Measurements from ENCODE around the gene RPTOR.

DNA sequence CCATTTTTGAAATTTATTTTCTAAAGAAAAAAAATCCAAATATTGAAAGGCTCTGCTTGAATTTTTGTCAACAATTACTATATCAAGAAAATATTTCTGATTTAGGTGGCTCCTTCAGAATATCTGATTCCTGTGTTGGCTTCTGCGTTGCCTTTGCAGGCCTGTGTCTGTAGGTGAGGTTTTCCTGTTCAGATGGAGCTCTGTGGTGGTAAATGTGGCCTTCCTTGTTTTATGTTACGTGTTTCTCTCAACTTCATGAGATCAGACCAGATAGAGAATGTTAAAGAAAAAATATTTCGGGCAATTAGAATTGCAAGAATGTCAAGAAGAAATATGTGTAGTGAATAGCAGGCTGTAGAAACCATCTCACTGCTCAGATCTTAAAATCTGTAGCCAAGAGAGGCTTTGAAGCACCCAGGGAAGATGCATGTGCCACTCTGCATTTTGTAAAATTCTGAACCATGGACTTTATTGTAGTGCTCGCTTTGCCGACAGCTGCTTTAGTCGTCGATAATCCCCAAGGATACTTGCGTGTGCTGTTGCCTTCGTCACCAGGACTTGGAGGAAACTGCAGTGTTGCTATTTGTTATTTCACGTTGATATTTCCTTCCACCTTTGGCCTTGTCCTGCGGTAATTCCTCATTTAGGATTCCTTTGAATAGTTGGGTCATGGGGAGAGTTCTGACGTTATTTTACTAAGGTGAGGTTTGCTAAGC lies 69.9 kb downstream of the RPTOR start:
- TF ChIP-seq POLR2AphosphoS5 (IDR thresholded peaks at IDR 0.05) (no peak), CTCF (IDR thresholded peaks at IDR 0.05) (no peak), POLR2A (IDR thresholded peaks at IDR 0.05; ENCODE audit: low read depth) (no peak), EP300 (IDR thresholded peaks at IDR 0.05) (no peak)

Data from esophagus muscularis mucosa (tissue), 4 donors.